Effector memory CD4-positive, alpha-beta T cell (primary cell): ENCODE data around the gene CLEC2D.
A peak's percentile ranks its signal among the peaks of the same experiment; 100 is the strongest.
"Not testable (repeated sequence)": the region's sequence is repeated elsewhere in the genome, so short reads cannot be mapped to it uniquely, and the experiment has no call there.

ENCODE experiments used
- DNase-seq, 3 donors: peaks; one replicate each; pipeline ENCODE4 v3.0.0-alpha.2; 2020
- H3K27ac ChIP-seq: 2 replicates; pipeline ENCODE4 v1.7.0; 2013; ENCODE audit warnings: mild to moderate bottlenecking, low read length, moderate library complexity; ENCODE audit not compliant: insufficient read depth, poor library complexity, severe bottlenecking
- H3K27me3 ChIP-seq: replicated peaks from 2 replicates; pipeline ENCODE4 v1.7.0; 2013; ENCODE audit warnings: mild to moderate bottlenecking, low read length; ENCODE audit not compliant: insufficient read depth, control insufficient read depth, poor library complexity, severe bottlenecking
- H3K36me3 ChIP-seq: 2 replicates; pipeline ENCODE4 v1.7.0; 2013; ENCODE audit warnings: mild to moderate bottlenecking, low read length, moderate library complexity; ENCODE audit not compliant: control insufficient read depth, insufficient read depth
- H3K4me1 ChIP-seq: 2 replicates; pipeline ENCODE4 v1.7.0; 2013; ENCODE audit warnings: low read length, mild to moderate bottlenecking; ENCODE audit not compliant: control insufficient read depth, insufficient read depth, poor library complexity, severe bottlenecking
- H3K4me3 ChIP-seq: 2 replicates; pipeline ENCODE4 v1.7.0; 2013; ENCODE audit warnings: low read length, low read depth, mild to moderate bottlenecking; ENCODE audit not compliant: insufficient read depth, poor library complexity, severe bottlenecking
- H3K9me3 ChIP-seq: 2 replicates; pipeline ENCODE4 v1.7.0; 2013; ENCODE audit warnings: mild to moderate bottlenecking, low read length, moderate library complexity; ENCODE audit not compliant: control insufficient read depth

Gene CLEC2D

GRCh38 chr12:9707864-9708808 is 38.6 kb downstream of the CLEC2D start:
- Histone ChIP-seq H3K9me3 (no peaks in the 10 kb centered on the region), H3K27me3 (no peaks in the 10 kb centered on the region), H3K27ac (peak overlapping the region; percentile 77), H3K4me1 (peaks cover 19% of the 10 kb centered on the region), H3K36me3 (no peaks in the 10 kb centered on the region), H3K4me3 (peak overlapping the region; percentile 39)
- DNase-seq: peak; percentile 49 to 54 (median 52)

GRCh38 chr12:9708853-9709252 is 39.3 kb downstream of the CLEC2D start:
- Histone ChIP-seq H3K9me3 (no peaks in the 10 kb centered on the region), H3K27me3 (no peaks in the 10 kb centered on the region), H3K4me3 (no peak overlapping the region), H3K27ac (no peak overlapping the region), H3K4me1 (peaks cover 19% of the 10 kb centered on the region), H3K36me3 (no peaks in the 10 kb centered on the region)
- DNase-seq: no peak

DNA sequence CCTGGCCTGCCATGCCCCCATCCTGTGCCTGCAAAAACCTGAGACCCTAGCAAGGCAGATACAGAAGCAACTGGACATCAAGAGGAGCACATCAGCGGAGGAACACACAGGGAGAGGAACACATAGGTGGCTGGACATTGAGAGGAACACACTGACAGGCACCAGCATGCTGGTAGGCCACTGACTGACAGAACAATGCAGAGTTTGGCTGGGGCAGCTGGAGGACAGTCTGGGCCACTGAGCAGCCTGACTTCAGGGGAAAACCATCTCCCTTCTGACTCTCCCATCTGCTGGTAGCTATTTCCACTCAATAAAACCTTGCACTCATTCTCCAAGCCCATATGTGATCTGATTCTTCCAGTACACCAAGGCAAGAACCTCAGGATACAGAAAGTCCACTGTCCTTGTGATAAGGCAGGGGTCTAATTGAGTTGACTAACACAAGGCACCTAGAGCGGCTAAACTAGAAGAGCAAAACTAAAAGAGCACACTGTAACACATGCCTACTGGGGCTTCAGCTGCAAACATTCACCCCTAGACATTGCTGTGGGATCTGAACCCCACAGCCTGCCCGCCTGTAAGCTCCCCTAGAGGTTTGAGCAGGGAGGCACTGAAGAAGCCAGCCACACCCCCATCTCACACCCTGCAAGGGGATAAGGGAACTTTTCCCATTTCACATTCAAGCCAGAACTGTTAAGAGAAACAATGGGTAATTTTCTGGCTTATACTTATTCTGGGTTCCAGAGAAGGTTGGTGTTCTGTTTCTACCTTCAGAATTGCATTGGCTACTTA is 41.3 kb downstream of the CLEC2D start:
- H3K36me3 ChIP-seq: no peaks in the 10 kb centered on the region
- DNase-seq: no peak
- no peaks in the 10 kb centered on the region for H3K9me3 ChIP-seq
- H3K4me3 ChIP-seq: no peak overlapping the region
- no peak overlapping the region for H3K27ac ChIP-seq
- H3K4me1 ChIP-seq: peaks cover 19% of the 10 kb centered on the region
- no peaks in the 10 kb centered on the region for H3K27me3 ChIP-seq

DNA sequence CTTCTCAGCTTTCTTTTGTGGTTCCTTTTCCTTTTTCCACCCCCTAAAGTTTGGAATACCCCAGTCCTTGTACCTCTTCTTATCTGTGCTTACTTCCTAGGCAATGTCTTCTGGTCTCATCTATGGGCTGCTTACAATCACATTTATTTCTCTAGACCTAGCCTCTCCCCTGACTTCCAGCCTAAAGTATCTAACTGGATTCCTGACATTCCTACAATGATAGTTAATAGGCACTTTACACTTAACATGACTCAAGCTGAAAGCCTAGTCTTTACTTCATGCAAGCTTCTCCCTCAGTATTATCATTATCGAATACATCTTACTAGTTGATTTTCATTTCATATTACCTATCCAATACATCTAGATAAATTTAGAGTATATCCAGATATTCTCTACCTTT is 42.2 kb downstream of the CLEC2D start:
- no peaks in the 10 kb centered on the region for H3K9me3 ChIP-seq
- H3K4me3 ChIP-seq: no peak overlapping the region
- no peak overlapping the region for H3K27ac ChIP-seq
- no peaks in the 10 kb centered on the region for H3K36me3 ChIP-seq
- H3K4me1 ChIP-seq: peaks cover 13% of the 10 kb centered on the region
- DNase-seq: no peak
- no peaks in the 10 kb centered on the region for H3K27me3 ChIP-seq

GRCh38 chr12:9713032-9713558 is 43.6 kb downstream of the CLEC2D start:
- H3K4me3 ChIP-seq, DNase-seq, H3K27ac ChIP-seq, H3K36me3 ChIP-seq, H3K27me3 ChIP-seq, H3K4me1 ChIP-seq, H3K9me3 ChIP-seq: not testable (repeated sequence)

GRCh38 chr12:9717070-9717925 is 47.8 kb downstream of the CLEC2D start:
- no peaks in the 10 kb centered on the region for H3K27me3 ChIP-seq
- no peaks in the 10 kb centered on the region for H3K36me3 ChIP-seq
- H3K27ac ChIP-seq: no peak overlapping the region
- H3K9me3 ChIP-seq: no peaks in the 10 kb centered on the region
- no peaks in the 10 kb centered on the region for H3K4me1 ChIP-seq
- DNase-seq: no peak
- H3K4me3 ChIP-seq: no peak overlapping the region

GRCh38 chr12:9718968-9719367 is 49.5 kb downstream of the CLEC2D start:
- H3K4me3 ChIP-seq: no peak overlapping the region
- H3K27ac ChIP-seq: no peak overlapping the region
- H3K4me1 ChIP-seq: no peaks in the 10 kb centered on the region
- H3K9me3 ChIP-seq: no peaks in the 10 kb centered on the region
- H3K36me3 ChIP-seq: no peaks in the 10 kb centered on the region
- DNase-seq: no peak
- peaks cover 3% of the 10 kb centered on the region for H3K27me3 ChIP-seq

DNA sequence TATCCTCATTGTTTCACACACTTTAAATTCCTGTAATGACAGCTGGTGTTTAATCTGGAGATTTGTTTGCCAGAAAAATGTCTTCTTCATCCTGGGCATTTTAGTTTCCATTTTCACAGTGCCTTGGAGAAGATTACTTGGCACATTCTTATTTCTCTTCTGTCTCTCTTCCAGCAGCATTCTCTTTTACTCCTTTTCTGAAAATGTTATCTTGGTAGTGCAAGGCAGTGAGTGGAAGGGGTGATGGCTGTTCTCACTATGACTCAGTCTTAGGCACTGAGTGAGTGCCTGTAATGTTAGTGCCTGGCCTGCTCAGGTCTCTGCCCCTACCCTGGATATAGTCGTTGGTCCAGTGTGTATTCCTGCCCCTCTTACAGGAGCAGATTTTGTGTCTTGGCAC is 50.3 kb downstream of the CLEC2D start:
- H3K9me3 ChIP-seq: no peaks in the 10 kb centered on the region
- no peak overlapping the region for H3K27ac ChIP-seq
- H3K4me1 ChIP-seq: no peaks in the 10 kb centered on the region
- no peak for DNase-seq
- H3K36me3 ChIP-seq: no peaks in the 10 kb centered on the region
- no peak overlapping the region for H3K4me3 ChIP-seq
- peaks cover 3% of the 10 kb centered on the region for H3K27me3 ChIP-seq

DNA sequence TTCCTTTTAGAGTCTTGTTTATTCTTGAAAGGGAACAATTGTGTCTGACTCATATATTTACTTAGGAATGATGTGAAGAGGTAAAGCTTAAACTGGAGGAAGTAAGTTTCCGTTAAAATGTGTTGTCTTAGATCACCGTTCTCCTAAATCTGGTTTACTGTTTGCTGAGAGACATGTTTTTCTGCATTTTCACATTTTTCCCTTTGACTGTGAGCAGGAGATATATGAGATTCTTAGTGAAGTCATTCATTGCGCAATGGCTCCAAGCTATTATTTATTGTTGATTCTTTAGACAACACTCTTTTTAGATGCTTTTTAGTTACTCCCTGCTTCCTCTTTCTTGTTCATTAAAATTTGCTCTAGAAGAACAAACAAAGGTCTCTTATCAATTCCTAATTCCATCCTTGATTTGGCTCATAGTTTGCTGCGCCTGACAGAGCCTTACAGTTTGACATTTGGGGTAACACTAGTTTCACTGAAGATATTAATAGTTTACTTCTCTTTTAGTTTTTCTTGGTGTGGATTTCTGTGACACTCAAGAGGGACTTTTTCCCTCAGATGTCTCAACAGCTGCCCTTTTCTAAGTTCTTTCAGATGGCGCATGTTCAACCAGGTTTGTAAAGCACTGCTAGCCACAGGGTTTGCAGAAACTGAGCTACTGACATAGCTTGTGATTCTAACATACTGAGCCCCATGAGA is 52.0 kb downstream of the CLEC2D start:
- Histone ChIP-seq H3K27me3 (peaks cover 3% of the 10 kb centered on the region), H3K4me1 (no peaks in the 10 kb centered on the region), H3K9me3 (no peaks in the 10 kb centered on the region), H3K36me3 (no peaks in the 10 kb centered on the region), H3K27ac (no peak overlapping the region), H3K4me3 (no peak overlapping the region)
- no peak for DNase-seq
